ENCODE measurements around the gene AGPAT2.

AGPAT2 gene

DNA sequence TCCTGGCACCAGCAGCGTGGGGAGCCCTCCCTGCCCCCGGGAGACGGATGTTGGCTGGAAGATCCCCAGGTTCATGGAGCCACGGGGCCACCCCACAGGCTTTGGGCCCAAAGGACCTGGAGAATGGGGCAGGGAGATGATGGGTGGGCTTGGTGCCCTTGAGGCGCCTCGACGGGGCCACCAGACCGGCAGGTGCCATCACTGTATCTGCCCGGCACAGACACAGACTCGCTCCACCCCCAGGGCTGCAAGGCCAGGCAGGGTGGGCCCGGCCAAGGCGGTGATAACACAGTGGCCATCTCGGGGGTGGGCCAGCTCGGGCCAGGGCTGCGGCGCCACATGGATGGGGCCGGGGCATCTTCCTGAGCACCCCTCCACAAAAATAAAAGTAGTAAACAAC is 59.6 kb downstream of the AGPAT2 start:
- no peak for DNase-seq

DNA sequence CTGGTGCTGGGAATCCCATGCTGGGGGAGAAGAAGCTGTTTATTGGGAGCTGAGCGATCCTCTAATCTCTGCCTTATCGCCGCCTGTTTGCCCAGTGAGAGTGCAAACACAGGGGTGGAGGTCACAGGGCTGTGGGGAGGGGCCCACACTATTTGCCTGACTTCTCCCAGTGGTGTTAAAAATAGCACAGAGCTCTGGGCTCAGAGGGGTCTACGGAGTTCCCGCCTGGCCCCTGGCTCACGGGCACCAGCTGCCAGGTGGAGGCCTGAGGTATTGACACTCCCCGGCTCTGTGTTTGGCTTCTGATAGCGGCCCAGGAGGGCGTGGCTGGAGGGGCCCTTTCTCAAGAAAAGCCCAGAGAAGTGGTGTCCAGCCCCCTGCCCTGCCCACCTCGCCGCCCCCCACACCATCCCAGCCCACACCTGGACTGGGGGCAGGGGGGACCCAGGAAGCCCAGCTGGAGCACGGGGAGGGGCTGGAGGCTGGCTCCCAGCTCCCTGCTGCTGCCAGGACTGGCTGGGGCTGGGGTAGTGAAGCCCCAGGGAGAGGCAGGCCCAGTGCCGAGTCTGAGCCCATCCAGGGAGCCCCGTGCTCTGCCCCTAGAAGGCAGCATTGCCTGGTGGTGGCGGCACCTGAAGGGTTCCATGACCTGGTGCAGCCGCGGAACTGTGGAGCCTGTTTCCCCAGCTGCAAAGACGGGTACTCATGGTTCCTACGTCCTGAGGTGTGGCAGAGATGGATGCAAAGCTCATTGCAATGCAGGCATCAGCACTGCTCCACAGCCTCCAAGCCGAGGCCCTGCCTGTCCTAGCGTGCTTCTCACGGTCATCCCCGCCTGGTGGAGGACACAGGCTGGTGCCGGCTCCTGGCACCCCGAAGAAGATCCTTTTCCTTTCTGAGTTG is 60.3 kb downstream of the AGPAT2 start:
- no peak for DNase-seq

DNA sequence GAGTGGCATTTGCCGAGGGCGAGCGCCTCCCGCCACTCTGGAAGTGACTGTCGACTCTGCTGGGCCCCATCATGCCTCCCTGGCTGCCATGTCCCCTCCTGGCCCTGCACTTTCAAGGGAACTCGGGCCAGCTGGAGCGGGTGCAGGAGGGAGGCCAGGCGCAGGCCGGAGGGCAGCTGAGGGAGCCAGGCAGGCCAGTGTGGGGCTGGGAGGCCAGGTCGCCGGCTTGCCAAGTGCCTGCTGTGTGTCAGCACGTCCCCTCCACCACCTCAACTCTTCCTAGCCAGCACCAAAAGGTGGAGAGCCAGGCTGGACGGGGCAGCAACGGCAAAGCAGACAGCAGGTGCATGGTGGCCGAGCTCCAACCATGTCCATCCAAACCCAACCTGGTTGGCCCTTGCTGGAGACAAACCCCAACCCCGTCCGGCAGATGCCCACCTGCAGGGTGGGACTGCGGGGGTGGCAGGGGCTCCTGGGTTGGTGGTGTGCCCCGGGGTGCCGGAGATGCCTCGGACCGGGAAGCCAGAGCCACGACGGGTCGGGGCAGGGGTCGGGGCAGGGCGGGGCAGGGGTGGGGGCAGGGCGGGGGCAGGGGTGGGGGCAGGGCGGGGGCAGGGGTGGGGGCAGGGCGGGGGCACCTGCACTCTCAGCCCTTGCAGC is 61.1 kb downstream of the AGPAT2 start:
- DNase-seq = peak in 1 of 56 donors; percentile 22

DNA sequence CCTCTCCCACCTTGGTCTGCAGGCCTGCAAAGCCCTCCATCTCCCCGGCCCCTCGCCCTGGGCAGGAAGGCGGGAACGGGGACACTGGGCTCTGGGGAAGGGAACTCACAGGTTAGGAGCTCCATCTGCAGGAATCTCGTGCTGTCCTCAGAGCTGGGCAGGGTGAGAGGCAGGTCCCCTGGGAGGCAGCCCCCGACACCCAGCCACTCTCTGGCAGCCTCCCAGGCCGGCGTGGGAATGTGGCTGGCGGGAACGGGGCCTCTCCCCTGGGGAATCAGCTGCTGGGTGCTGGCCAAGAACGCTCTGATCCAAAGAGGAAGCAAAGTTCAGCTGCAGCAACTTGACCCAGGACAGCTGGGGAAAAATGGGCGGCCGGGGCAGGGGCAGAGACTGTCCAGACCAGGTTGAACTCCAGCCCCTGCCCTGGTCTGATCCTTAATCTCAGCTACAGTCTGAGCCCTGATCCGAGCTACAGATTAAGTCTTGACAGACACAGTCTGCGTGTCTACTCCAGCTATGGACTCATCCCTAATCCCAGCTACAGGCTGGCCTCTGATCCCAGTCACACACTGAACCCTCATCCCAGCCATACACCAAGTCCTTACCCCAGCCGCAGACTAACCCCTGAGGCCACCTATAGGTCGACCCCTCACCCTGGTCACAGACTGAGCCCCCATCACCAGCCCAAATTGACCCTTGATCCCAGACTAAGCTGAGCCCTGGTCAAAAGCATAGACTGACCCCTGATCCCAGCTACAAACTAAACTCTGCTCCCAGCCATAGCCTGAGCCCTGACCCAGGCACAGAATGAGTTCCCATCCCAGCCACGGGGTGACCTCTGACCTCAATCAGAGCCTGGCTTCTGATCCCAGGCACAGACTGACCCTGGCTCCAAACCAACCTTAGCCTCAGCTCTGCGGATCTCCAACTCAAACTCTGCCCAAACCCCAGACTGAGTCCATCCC is 61.9 kb downstream of the AGPAT2 start:
- peak in 30 of 56 donors; percentile 13 to 70 (median 36) for DNase-seq

DNA sequence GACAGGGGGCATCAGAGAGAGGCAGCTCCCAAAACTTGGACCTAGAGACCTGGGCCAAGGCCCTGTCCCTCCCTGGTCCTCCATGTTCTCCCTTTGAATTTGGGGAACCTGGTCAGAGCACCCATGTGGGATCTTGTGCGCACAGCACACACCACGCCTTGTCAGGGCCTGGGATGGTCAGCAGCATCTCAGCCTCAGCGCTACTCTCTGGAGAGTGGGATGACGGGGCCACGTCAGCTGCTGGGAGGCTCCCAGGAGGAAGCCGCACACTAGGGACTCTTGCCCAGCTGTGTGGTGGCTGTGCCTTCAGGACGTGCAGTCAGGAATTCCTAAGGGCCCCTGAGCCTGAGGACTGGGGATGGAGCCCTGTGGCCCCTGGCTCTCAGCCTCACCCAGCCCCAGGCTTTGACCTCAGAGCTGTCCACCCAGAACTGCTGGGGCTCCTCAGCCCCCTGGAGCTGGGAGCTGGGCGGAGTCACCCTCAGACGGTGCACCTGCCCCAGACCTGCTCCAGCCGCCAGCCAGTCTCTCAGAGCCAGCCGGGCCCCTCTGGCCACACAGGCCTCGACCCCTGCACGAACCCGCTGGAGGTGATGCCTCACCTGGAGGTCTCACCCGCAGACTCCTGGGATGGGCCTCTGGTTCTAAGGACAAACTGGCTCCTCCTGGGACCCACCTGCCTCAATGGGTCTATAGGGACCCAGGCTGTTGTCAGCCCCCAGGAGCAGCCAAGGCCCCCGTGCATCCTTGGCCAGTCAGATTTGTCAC is 62.9 kb downstream of the AGPAT2 start:
- no peak for DNase-seq

DNA sequence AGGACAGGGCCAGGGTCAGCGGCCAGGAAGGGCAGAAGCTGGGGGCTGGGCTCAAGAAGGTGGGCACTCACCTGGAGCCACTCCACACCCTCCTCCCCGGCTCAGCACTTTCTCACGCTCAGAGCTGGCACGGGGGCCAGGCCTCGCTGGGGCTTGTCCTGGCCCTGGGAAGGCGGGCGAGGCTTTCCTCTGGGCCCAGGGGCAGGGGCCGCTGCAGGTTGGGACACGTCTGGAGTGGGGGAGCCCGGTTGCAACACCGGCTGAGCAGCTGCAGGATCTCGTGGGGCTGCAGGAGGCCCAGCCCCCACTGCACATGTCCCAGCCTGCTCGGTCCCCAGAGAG is 63.4 kb downstream of the AGPAT2 start:
- no peak for DNase-seq
